GM19240 (cell line): ENCODE results near the gene RACK1.
"Not testable (repeated sequence)": the region's sequence is repeated elsewhere in the genome, so short reads cannot be mapped to it uniquely, and the experiment has no call there.

Experiments used
- DNase-seq: peaks from one replicate; pipeline ENCODE4 v3.0.0; 2011; ENCODE audit warnings: low spot score; ENCODE audit not compliant: insufficient read length

RACK1 gene

GRCh38 chr5:181215997-181216989, 27.4 kb downstream of the RACK1 start:
- DNase-seq, result no peak

GRCh38 chr5:181214249-181214648, 29.5 kb downstream of the RACK1 start:
- DNase-seq, result not testable (repeated sequence)

GRCh38 chr5:181212934-181213333, 30.8 kb downstream of the RACK1 start:
- no peak for DNase-seq

GRCh38 chr5:181212080-181212479, 31.6 kb downstream of the RACK1 start:
- DNase-seq, result no peak

GRCh38 chr5:181211208-181211607, 32.5 kb downstream of the RACK1 start:
- DNase-seq, result no peak

- DNase-seq, result not testable (repeated sequence)
Measured at GRCh38 chr5:181210698-181211097, 33.0 kb downstream of the RACK1 start.

GRCh38 chr5:181210148-181210547, 33.6 kb downstream of the RACK1 start:
- not testable (repeated sequence) for DNase-seq

- DNase-seq, result not testable (repeated sequence)
Measured at GRCh38 chr5:181209006-181209405, 34.7 kb downstream of the RACK1 start.

- no peak for DNase-seq
Measured at GRCh38 chr5:181207960-181208253, 35.8 kb downstream of the RACK1 start.

- DNase-seq, result no peak
Measured at GRCh38 chr5:181207214-181207959, 36.3 kb downstream of the RACK1 start.

GRCh38 chr5:181205761-181206649, 37.7 kb downstream of the RACK1 start:
- DNase-seq, result no peak

- DNase-seq, result no peak
Measured at GRCh38 chr5:181204826-181205760, 38.6 kb downstream of the RACK1 start, which contains the start of gene TRIM7. Gene TRIM7, minus strand, starts transcription at chr5:181205196. Its CDS starts 86 bp downstream, at chr5:181205110.

- DNase-seq, result no peak
Measured at GRCh38 chr5:181204113-181204825, 39.4 kb downstream of the RACK1 start.

- no peak for DNase-seq
Measured at GRCh38 chr5:181203777-181204112, 40.0 kb downstream of the RACK1 start.

- no peak for DNase-seq
Measured at GRCh38 chr5:181203093-181203711, 40.5 kb downstream of the RACK1 start.

- DNase-seq, result no peak
Measured at GRCh38 chr5:181200816-181201215, 42.9 kb downstream of the RACK1 start.

GRCh38 chr5:181199881-181200638, 43.6 kb downstream of the RACK1 start:
- DNase-seq, result no peak

- no peak for DNase-seq
Measured at GRCh38 chr5:181198905-181199519, 44.7 kb downstream of the RACK1 start.
